AG04449 (cell line): ENCODE results near the gene CCDC7.
"Not testable (repeated sequence)": the region's sequence is repeated elsewhere in the genome, so short reads cannot be mapped to it uniquely, and the experiment has no call there.

Experiments
- CTCF ChIA-PET: fragments of 350-600 bp; formaldehyde crosslinking; extraction: SDS; loops from one replicate; lab custom pipeline; 2021; ENCODE audit warnings: antibody characterized with exemption; lab: Yijun Ruan, JAX
- POLR2A ChIA-PET: fragments of 400-600, 350-600 bp; formaldehyde crosslinking; extraction: SDS; loops from one replicate; lab custom pipeline; 2020; ENCODE audit warnings: antibody characterized with exemption, inconsistent platforms; lab: Yijun Ruan, JAX
- DNase-seq: peaks from one replicate; pipeline ENCODE4 v3.0.0-alpha.2; 2010; ENCODE audit warnings: low read depth, low spot score
- H3K4me3 ChIP-seq: 2 replicates; pipeline ENCODE4 v1.5.1; 2011; ENCODE audit warnings: low read depth, mild to moderate bottlenecking, control low read depth, low read length
- TF ChIP-seq, protein P1 (sequence below): IDR thresholded peaks from one replicate; pipeline ENCODE4 v1.5.1; 2011; ENCODE audit warnings: mild to moderate bottlenecking, moderate library complexity, low read length, control low read depth, inconsistent platforms; ENCODE audit not compliant: insufficient read depth; ENCODE audit errors: missing control alignments

The CCDC7 gene

GRCh38 chr10:32530231-32530630, 84.3 kb downstream of the CCDC7 start:
- H3K4me3 ChIP-seq = no peak overlapping the region
- CTCF ChIA-PET = no interaction called here
- DNase-seq = no peak
- TF ChIP-seq, protein P1, sequence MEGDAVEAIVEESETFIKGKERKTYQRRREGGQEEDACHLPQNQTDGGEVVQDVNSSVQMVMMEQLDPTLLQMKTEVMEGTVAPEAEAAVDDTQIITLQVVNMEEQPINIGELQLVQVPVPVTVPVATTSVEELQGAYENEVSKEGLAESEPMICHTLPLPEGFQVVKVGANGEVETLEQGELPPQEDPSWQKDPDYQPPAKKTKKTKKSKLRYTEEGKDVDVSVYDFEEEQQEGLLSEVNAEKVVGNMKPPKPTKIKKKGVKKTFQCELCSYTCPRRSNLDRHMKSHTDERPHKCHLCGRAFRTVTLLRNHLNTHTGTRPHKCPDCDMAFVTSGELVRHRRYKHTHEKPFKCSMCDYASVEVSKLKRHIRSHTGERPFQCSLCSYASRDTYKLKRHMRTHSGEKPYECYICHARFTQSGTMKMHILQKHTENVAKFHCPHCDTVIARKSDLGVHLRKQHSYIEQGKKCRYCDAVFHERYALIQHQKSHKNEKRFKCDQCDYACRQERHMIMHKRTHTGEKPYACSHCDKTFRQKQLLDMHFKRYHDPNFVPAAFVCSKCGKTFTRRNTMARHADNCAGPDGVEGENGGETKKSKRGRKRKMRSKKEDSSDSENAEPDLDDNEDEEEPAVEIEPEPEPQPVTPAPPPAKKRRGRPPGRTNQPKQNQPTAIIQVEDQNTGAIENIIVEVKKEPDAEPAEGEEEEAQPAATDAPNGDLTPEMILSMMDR = no peak
- POLR2A ChIA-PET = no interaction called here

DNA sequence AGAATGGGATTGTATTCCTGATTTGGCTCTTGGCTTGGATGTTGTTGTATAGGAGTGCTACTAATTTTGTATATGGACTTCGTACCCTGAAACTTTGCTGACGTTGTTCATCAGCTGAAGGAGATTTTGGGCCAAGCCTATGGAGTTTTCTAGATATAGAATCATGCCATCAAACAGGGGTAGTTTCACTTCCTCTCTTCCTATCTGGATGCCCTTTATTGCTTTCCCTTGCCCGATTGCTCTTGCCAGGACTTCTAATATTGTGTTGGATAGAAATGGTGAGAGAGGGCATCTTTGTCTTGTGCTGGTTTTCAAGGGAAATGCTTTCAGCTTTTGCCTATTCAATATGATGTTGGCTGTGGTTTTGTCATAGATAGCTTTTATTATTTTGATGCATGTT, 92.3 kb downstream of the CCDC7 start:
- DNase-seq = no peak
- POLR2A ChIA-PET = no interaction called here
- H3K4me3 ChIP-seq = no peak overlapping the region
- CTCF ChIA-PET = interaction anchor here (0.6 kb wide), 1 partner anchor 362 kb away, joined by 3 read pairs; no protein-coding TSS in a partner anchor
- TF ChIP-seq, protein P1 = no peak

- ChIA-PET POLR2A (no interaction called here), CTCF (no interaction called here)
- TF ChIP-seq, protein P1 = no peak
- DNase-seq = no peak
- no peak overlapping the region for H3K4me3 ChIP-seq
These were observed 94.9 kb downstream of the CCDC7 start for GRCh38 chr10:32540691-32541470.

DNA sequence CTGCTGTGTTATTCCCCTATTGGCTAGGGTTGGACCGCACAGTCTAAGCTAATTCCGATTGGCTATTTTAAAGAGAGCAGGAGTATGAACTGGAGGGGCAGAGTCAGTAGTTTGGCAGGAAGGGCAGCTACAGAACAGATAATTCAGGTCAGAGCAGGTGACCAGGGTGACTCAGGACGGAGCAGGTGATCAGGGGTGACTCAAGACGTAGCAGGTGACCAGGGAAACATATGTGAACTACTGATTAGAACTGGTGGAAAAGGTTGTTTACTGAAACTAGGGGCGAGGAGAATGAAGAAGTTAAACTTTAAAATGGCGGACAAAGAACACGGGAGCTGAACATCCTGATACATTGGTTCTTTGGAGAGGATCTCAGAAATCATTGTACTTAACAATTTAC, 102.3 kb downstream of the CCDC7 start:
- TF ChIP-seq, protein P1 = no peak
- CTCF ChIA-PET = no interaction called here
- H3K4me3 ChIP-seq = no peak overlapping the region
- POLR2A ChIA-PET = no interaction called here
- DNase-seq = no peak

GRCh38 chr10:32556783-32557395, 110.9 kb downstream of the CCDC7 start:
- CTCF ChIA-PET = no interaction called here
- no peak for DNase-seq
- POLR2A ChIA-PET = no interaction called here
- TF ChIP-seq, protein P1 = no peak
- no peak overlapping the region for H3K4me3 ChIP-seq

GRCh38 chr10:32562695-32563094, 116.8 kb downstream of the CCDC7 start:
- CTCF ChIA-PET, POLR2A ChIA-PET, DNase-seq, H3K4me3 ChIP-seq: not testable (repeated sequence)

DNA sequence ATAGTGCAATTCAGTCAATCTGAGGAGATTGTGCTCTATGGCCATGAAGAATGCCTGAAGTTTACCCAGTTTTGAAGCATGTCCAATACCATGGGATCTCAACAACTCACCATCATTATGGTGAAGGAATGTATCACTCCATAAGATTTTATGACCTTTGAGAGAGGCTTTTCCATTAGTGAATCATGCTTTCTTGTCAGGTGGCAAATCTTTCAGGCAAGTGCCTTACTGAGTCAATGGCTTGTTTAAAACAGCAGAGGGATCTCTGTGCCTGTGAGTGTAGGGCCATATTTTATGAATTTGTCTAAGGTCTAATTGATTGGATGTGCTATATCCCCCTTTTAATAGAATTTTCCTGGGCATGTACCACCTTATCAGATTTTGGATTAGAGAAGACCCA, 131.5 kb downstream of the CCDC7 start:
- ChIA-PET CTCF (no interaction called here), POLR2A (no interaction called here)
- H3K4me3 ChIP-seq = no peak overlapping the region
- TF ChIP-seq, protein P1 = no peak
- DNase-seq = peak; percentile 4
